ENCODE measurements around the gene KCNF1. TPM values are rescaled to one million over a fixed set of nuclear protein-coding genes. Genes with fewer than 3 reads are reported as not detected.

The KCNF1 gene
- total RNA-seq, 1 experiment from 2014 or later, result 3.2 TPM

GRCh38 chr2:10910625-10911024, 1.1 kb upstream of the KCNF1 start:
- Histone ChIP-seq H2BK120ac (ENCODE audit: low read depth, low read length, poor library complexity, severe bottlenecking) (no peak overlapping the region), H3K27ac (ENCODE audit: insufficient read length, low read depth, low read length) (no peak overlapping the region), H4K91ac (ENCODE audit: insufficient read length, low read depth, low read length) (no peak overlapping the region), H2BK15ac (ENCODE audit: low read depth, low read length) (no peak overlapping the region), H3K4me2 (ENCODE audit: insufficient read depth, insufficient read length, low read length) (no peak overlapping the region), H3K9ac (ENCODE audit: extremely low read depth, insufficient read length, low read length) (no peak overlapping the region), H3K79me1 (ENCODE audit: insufficient read depth, low read depth, low read length, poor library complexity, severe bottlenecking) (no peaks in the 10 kb centered on the region), H2BK5ac (ENCODE audit: insufficient read length, low read length) (no peak overlapping the region), H2BK12ac (ENCODE audit: insufficient read length, low read depth, low read length) (no peak overlapping the region), H3K4me1 (ENCODE audit: insufficient read depth, low read length) (no peaks in the 10 kb centered on the region; the same call in 1 of the 2 replicates), H4K5ac (ENCODE audit: insufficient read length, low read depth, low read length) (no peak overlapping the region), H2AK5ac (ENCODE audit: insufficient read length, low read length) (no peak overlapping the region), H2BK20ac (ENCODE audit: low read depth, low read length, poor library complexity, severe bottlenecking) (no peak overlapping the region), H3K23ac (ENCODE audit: insufficient read length, low read depth, low read length) (no peak overlapping the region), H3K56ac (ENCODE audit: insufficient read length, low read depth, low read length) (no peak overlapping the region), H4K20me1 (ENCODE audit: control insufficient read depth, insufficient read depth, insufficient read length) (no peaks in the 10 kb centered on the region), H3K23me2 (ENCODE audit: insufficient read length, low read depth, low read length, poor library complexity, severe bottlenecking) (no peaks in the 10 kb centered on the region), H3K9me3 (ENCODE audit: control insufficient read depth, low read depth, low read length) (no peaks in the 10 kb centered on the region), H2AFZ (ENCODE audit: low read length) (no peak overlapping the region), H3K4ac (ENCODE audit: low read depth, low read length) (no peak overlapping the region), H3K27me3 (ENCODE audit: insufficient read depth, low read length) (peaks cover 14% of the 10 kb centered on the region; the same call in 1 of the 2 replicates), H4K8ac (replicated peaks; ENCODE audit: insufficient read length, low read depth, low read length) (no peak overlapping the region), H3T11ph (ENCODE audit: low read length) (no peak overlapping the region), H3K18ac (ENCODE audit: insufficient read length, low read depth, low read length) (no peak overlapping the region), H3K79me2 (ENCODE audit: insufficient read depth, low read length) (no peaks in the 10 kb centered on the region), H3K14ac (ENCODE audit: insufficient read depth, low read length) (no peak overlapping the region)
- peaks cover 44% of the 10 kb centered on the region for H3K27me3 Mint-ChIP-seq (ENCODE audit: low read depth)
- no peak overlapping the region for H3K27ac Mint-ChIP-seq
- H3K9me3 Mint-ChIP-seq, result peaks cover 2 to 8% of the 10 kb centered on the region in 2 experiments; a peak in 4 of 5 replicates
- peak; percentile 5 for DNase-seq
- H3K4me3 Mint-ChIP-seq, result peak overlapping the region in 1 of 2 experiments; percentile 58; a peak in 4 of 5 replicates
- WGBS (ENCODE audit: extremely low coverage, insufficient read length, low lambda C conversion rate), result no CpG with 5 or more reads among the region's 11 CpGs
- H3K4me1 Mint-ChIP-seq, result peaks cover 29 to 51% of the 10 kb centered on the region in 2 experiments
- no peak for TF ChIP-seq CTCF (conservative IDR thresholded peaks at IDR 0.05)
- H3K36me3 Mint-ChIP-seq (ENCODE audit: insufficient read depth in 1 of 3, low read depth in 3 of 3), result peaks cover 0 to 9% (median 2%) of the 10 kb centered on the region in 3 experiments; a peak in 4 of 7 replicates

All from H9 (cell line).